NCI-H1105 (cell line): ENCODE results near the gene EGLN1.

ENCODE experiments used
- DNase-seq: peaks from one replicate; lab custom pipeline; 2025; lab: John Stamatoyannopoulos, UW

EGLN1 gene

DNA sequence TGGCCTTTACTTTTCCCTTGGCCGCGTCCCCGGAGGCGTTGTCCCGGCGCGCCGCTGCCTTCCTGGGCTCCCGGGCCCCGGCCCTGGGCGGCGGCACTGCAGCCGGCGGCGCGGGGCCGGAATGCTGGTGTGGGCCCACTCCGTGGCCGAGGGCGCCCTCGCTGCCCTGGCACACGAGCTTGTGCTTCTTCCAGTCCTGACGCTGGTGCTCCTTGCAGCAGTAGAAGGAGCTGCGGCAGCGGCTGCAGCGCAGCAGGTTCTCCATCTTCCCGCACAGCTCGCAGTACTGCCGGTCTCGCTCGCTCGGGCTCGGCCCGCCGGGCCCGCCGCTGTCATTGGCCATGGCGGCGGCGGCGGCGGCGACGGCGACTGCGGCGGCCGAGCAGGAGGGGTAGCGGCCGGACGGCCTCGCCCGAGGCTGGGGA, 529 bp downstream of the EGLN1 start:
- DNase-seq = peak; percentile 3

DNA sequence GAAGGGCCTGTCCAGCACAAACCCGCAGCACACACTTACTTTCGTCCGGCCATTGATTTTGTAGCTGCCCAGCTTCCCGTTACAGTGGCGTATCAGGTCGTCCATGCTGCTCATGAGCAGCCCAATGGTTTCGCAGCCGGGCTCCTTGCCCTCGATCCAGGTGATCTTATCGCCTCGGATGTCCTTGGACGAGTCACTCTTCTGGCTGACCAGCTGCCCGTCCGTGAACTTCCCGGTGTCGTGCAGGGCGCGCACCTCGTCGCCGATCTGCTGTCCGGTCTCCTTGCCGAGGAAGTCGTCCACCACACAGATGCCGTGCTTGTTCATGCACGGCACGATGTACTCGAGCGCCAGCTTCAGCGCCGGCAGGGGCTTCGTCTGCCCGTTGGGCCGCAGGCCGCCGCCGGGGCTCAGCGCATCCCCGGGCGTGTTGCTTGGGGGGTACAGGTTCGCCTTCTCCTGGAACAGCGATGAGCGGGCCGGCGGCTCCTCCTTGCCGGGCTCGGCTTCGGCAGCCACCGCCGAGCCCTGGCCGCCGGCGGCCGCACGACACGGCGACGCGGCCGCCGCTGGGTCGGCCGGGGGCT, 1.0 kb downstream of the EGLN1 start:
- DNase-seq = peak; percentile 4

DNA sequence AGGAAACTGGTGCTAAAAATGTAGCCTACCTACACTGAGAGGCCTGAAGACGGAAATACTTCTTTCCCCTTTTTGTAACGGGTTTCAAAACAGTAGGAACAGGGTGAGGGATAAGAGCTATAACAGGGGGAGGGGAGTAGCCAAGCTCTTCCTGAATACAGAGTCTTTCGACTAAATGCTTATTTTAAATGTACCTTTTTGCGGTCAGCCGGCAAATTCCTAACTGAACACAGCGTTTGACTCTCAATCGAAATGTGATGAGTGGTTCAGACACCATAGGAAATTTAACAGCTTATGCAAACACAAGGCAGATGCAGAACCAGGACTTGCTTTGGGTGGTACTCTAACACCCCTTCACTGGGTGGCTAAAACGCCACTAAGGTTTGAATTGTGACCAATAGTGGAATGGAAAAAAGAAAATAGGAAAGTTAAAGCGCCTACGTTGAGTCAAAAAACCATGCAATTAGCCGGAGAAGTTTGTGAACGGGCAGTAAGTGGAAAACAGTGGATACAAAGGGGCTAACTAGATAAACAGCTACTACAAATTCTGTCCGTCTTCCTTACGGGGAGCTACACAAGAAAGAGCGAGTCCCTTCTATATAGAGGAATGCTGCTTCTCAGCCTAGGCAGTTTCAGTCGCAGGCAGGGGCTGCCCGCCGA, 1.7 kb downstream of the EGLN1 start:
- no peak for DNase-seq

DNA sequence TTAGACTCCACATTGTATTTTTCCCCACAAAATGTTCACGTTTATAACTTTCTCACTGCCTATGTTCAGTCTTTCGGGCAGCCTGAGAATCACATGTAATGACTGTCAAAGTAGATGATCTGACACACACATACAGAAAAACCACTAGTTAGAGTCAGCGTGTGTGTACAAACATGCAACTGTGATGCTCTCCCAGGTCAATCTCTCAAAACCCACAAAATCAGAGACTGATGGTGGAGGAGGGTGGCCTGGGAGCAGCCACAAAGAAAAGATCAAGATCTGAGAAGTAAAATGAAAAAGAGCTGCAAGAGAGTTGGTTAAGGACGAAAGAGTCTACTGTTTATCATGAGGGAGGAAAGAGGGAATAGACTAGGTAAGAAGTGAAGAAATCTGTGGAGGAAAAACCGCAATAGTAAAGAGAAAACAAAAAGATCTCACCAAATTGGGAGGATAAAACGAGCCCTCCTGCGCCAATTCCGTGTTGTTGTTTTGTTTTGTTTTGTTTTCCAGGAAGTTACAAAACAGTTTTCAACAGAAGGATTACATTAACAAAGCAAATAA, 2.3 kb downstream of the EGLN1 start:
- DNase-seq = no peak

DNA sequence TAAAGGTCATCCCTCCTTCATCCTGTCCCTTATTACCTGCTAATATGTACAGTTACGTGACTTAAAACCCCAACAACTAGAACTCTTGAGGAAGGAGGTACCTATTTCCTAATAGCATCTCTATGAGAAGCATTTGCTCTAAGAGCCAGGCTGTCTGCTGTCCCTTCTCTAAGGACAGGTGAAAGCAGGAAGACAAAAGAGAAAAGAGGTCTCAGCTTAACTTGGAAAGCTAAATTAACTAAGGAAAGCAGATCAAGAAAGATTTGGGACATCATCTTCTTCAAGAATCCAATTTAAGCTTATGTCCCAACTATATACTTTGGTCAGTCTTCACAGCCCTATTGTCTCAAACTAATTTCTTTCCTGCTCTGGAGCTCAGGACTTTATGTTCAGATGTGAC, 2.9 kb downstream of the EGLN1 start:
- DNase-seq = no peak

DNA sequence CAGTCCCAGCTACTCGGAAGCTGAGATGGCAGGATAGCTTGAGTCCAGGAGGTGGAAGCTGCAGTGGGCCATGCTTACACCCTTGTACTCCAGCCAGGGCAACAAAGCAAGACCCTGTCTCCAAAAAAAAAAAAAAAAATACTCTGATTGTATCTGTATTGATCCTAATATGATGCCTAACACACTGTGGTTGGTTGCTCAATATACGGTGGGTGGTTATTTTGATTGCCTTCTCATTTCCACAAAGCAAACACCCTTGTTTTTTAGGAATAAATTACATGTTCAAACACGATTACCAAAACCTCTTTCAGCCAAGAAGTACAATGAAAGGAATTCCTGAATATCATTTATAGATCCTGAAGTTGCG, 3.4 kb downstream of the EGLN1 start:
- DNase-seq = no peak

DNA sequence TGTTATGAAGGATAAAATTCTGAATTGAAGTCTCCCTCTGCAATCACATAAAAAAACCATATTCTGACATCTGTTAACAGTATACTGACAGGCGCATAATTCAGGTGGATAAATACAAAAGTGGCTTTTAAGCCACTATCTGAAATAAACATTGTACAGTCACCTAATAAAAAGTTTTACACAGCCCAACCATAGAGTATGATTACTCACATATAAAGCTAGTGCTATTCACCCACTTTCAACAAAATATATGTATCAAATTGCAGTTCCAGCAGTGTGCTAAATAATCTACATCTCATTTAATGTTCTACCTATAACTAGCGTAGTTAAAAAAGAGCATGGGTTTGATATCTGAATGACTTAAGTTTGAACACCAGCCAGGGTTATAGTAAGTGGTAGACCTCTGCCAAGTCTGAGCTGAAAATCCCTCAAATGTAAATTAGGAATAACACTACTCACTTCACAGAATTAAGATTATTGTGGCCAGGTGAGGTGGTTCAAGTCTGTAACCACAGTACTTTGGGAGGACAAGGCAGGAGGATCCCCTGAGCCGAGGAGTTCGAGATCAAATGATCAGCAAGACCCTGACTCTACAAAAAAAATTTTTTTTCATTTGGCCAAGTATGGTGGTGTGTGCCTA, 3.9 kb downstream of the EGLN1 start:
- no peak for DNase-seq

DNA sequence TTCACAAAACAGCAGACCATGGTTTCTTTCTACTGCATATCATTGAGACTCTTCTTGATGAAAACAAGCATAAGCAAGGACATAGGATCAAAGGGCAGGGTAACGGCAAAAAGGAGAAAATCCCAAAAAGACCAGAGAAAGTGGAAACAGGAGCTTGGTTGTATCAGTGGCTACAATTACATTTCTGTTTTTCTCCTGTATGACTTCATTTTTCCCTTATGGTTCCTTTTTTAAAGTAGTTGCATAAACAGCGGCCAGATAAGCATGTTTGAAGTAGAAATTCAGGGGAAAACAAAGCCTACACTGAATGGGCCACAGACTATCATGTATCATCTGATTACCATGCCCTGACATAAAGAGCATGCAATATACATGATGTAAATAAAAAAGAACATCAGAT, 4.6 kb downstream of the EGLN1 start:
- no peak for DNase-seq

DNA sequence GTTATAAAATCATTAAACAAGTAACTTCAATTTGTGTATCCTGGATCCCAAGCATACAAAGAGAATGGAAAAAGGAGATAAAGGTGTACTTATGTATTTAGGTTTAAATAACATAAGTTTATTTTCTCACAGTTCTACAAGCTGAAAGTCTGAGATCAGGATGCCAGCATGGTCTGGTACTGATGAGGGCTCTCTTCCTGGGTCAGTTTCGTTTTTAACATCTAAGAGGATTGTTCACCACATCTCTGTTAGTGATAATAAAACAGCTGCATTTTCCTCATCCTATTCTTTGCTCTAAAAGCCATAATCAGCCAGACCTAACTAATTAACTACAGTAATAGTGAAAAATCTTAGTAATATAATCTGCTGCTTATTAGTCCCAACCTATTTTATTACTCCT, 5.2 kb downstream of the EGLN1 start:
- DNase-seq = no peak

DNA sequence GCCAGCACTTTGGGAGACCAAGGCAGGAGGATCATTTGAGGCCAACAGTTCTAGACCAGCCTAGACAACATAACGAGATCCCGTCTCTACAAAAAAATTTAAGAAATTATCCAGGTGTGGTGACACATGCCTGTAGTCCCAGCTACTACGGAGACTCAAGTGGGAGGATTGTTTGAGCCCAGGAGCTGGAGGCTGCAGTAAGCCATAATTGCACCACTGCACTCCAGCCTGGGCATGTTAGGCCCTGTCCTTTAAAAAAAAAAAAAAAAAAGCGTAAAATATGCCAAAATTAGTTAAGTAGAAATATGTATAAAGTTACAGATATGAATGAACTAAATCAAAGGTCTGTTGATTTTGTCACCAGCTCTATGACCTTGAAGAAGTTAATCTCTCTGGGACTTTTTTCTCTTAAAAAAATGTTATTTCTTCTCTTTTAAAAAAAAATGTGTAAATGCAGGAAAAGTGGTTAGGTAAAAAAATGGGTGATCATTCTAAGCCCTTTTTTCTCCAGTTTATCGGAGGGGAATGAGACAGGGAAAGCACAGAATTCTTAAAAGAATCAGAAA, 7.0 kb downstream of the EGLN1 start:
- no peak for DNase-seq

DNA sequence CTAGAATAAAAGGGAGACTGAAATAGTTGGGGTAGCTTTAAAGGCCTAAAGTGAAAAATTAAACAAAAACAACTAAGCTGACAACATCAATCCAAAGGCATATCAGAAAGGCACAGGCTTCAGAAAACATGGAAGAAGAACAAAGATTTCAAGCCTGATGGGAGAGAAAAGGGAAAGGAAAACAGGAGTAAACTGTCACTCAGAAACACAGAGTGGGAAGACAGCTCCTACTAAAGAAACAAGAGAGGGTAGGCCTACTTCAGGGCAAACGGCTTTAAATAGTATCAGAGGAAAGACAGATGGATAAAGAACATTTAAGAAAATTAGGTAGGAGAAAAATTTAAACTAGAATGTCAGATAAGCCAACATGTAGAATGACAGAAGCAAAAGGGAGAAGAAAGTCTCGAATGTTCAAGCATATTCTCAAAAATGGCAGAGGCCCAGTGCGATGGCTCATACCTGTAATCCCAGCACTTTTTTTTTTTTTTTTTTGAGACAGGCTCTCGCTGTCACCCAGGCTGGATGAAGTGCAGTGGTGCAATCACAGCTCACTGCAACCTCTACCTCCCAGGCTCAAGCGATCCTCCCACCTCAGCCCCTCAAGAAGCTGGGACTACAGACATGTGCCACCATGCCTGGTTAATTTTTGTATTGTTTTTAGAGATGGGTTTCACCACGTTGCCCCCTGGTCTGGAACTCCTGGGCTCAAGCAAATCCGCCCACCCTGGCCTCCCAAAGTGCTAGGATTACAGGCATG, 7.6 kb downstream of the EGLN1 start:
- no peak for DNase-seq

DNA sequence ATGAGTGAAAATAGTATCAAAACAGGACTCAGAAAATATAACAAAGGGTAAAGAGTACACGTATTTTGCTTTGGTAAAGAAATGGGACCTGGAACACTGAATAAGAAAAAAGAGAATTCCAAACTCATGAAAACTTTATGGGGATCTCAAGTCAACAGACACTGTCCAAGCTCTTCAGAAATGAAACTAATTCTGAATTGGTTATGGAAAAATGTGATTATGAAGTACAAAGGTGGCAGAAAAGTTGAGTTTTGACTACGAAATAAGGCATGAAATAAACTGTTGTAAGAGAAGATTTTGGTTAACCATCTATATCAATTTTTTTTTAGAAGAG, 8.4 kb downstream of the EGLN1 start:
- DNase-seq = no peak

DNA sequence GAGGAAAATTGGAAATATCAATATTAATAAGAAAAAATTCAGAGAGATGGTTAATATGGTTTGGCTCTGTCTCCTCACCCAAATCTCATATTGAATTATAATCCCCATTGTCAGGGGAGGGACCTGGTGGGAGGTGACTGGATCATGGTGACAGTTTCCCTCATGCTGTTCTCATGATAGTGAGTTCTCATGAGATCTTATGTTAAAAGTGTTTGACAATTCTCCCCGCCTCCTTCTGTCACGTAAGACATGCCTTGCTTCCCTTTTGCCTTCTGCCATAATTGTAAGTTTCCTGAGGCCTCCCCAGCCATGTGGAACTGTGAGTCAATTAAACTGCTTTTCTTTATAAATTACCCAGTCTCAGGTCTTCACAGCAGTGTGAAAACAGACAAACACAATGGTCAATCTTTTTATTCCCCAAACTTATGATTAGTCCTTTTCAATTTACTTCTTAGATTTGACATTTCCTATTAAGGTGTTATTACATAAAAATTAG, 11.0 kb downstream of the EGLN1 start:
- DNase-seq = no peak

DNA sequence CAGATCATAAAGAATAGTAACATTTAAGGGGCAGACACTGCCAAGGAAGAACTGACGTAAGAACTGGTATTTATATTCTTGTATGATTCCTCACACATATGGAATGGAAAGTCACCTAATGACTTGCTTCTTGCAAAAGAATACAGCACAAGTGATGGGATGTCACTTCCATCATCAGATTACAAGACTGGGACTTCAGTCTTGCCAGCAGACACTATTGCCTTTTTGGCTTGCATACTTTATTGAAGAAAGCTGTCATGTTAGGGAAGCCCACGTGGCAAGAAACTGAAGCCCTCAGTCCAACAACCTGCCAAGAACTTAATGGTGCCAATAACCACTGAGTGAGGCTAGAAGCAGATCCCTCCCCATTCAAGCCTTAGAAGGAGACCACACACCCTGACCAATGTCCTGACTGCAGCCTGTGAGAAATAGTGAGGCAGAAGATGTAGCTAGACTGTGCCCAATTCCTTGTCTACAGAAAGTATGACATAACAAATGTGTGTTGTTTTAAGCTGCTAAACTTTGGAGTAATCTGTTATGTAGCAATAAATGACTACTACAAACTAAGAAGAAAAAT, 12.0 kb downstream of the EGLN1 start:
- DNase-seq = no peak

DNA sequence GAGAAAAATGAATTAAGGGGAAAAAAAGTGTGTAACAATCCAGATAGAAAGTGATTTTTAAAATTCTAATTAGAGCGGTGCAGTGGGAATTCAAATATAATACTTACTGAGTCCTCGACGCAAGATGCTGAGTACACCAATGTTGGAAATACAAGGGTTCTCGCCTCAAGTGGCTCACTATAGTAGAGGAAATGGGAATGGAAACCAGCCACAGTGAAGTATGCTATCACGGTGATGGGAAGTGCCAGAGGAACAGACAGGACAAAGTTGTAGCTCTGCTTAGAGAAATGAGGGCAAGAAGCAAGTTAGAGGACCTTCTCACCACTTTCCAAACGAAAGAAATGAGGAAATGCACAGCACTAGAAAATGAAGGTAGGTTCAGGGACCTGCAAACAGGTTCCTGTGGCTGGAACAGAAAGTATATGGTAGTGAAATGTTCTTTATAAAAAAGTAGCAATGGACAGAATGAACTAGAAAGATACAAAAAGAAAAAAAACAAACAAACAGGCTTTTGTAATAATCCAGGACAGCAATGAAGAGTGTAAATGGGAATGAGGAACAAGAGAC, 13.5 kb downstream of the EGLN1 start:
- no peak for DNase-seq

DNA sequence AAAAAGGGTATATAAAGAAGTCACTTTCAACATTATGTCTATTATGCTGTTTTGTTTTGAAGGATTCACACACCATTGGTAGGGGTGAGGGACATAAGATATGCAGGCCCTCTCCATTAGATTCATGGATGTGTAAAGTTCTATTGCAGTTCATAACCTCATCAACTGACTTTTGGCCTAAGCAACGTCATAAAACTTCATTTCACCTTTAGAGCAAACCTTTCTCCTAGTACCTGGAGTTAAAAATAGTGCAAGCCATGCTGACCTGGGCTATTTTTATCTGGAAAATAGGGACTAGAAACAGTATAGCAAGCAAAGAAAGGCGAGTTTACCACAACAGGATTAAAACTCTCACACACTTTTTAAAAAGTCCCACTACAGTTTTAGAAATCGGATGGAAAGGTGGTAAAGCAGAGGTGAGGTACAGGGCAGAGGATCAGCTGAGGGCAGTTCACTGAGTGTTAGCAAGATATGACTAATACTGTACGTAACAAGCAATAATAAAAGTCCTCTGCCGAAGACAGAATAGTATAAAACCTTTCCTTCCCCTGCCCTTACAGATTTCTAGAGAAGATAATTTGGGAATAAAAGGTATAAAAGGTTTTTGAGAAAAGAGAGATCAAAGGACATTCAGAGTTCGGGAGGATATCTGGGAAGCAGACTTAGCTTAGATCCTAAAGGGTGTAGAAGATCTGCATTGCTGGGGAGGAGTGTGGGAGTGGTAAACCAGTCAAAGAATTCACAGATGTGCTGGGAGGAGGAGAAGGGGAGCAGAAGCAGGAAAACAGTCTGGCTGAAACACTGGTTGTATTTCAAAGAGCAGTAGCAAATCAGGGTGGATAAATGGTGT, 14.3 kb downstream of the EGLN1 start:
- DNase-seq = no peak

DNA sequence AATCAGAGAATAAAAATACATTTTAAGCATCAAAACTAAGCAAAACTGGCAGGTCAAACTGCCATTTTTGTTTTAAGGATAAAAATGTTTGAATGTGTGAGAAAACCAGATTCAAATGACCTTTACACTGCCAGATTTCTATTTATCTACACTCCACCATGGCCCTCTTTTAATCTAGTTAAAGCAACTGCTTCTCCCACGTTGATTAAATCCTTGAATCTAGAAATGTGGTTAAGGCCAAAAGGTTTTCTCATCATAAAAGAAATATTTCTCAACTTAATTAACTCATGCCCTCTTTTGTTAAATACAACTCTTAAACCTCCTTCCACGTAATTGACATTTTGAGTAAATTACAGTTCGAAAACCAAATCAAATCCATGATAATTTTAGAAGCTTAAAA, 15.0 kb downstream of the EGLN1 start:
- DNase-seq = no peak

DNA sequence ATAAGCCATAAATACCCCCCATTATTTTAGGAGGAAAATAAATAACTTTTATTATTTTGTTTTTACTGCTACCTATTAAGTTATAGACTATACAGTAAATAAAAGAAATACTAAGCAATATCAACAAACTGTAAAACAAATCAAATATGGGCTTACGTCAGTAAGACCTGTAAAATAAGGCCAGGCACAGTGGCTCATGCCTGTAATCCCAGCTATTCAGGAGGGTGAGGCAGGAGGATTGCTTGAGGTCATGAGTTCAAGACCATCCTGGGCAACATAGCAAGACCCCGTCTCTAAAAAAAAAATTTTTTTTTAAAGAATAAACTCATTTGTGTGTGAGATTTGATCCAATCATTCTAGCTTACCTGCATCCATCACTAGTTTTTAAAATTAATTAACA, 17.8 kb downstream of the EGLN1 start:
- no peak for DNase-seq

DNA sequence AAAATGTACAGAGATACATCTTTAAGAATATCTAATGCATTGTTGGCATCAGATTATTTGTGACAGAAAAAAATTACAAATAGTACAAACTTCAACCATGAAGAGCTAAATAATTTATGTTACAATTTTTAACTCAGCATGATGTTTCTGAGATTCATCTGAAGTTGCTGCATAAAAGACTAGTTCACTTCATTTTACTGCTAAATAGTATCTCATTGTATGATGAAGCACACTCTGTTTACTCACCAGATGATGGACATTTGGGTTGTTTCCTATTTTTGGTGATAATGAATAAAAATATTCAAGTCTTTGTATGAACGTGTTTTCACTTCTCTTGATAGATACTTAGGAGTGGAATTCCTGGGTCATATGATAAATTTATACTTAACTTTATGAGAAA, 20.6 kb downstream of the EGLN1 start:
- no peak for DNase-seq

DNA sequence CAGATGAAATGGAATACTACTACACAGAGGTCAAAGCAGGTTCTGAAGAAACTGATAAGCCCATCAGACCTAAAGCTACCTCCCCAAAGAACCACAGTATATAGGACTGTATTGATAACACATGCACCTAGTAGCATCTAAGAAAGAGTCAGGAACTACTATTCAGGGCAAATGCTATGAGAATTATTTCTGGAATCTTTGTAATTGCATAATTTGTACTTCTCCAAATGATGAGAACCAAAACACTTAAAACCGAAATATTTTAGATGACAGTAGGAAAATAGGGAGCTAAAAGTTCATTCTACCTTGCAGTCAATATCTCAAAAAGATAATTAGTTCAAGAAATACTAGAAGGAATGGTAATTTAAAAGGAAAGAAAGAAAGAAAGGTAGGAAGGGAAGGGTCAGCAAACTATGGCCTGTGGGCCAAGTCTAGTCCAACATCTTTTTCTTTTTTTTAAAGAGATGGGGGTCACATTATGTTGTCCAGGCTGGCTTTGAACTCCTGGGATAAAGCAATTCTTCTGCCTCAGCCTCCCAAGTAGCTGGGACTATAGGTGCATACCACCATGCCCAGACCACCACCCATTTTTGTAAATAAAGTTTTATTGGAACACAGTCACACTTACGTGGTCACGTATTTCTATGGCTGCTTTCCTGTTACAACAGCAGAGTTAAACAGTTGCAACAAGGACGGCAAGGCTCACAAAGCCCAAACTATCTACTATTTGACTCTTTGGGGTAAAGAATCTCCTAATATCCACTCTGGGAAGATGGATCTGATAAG, 24.0 kb downstream of the EGLN1 start:
- DNase-seq = no peak
